ENCODE data around the gene RAB21. TPM values are rescaled to one million over a fixed set of nuclear protein-coding genes. Genes with fewer than 3 reads are reported as not detected.

The RAB21 gene
- total RNA-seq, 4 donors from 2014 or later, result 12.9 to 49.5 (median 33.1) TPM

DNA sequence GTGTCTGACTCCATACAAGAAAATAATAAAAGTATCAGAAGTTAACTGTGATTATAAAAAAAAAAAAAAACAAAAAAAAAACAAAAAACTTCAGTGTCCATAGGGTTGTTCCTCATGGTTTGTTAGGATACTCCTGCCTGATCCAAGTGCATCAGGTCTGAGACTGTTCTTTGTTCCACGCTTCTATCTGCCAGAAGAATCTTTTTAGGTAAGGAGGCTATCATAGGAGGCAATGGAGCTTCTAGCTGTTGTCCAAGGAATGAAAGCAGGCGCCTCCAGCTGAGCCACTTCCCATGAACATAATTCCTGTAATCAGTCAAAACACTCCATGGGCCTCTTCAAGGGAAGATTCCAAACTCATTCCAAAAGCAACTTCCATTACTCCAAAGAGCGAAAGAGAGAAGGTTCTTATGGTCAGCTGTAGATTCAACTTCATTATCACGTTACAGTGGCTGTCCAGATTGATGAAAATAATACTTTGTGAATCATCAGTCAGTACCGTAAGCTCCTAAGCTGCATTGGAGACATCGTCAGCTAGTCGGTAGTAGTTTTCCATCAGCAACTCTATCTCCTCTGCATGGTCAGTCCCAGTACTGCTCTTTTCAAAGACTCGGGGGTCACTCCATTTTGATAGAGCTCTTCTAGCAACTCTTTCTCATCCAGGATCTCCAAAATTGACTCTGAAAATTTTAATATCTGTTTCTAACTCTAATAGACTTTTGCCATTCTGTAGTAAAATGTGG lies 94.6 kb downstream of the RAB21 start:
- DNase-seq (ENCODE audit: low spot score) (no peak), ATAC-seq (ENCODE audit: low FRiP score) (no peak)
- TF ChIP-seq, protein P1, sequence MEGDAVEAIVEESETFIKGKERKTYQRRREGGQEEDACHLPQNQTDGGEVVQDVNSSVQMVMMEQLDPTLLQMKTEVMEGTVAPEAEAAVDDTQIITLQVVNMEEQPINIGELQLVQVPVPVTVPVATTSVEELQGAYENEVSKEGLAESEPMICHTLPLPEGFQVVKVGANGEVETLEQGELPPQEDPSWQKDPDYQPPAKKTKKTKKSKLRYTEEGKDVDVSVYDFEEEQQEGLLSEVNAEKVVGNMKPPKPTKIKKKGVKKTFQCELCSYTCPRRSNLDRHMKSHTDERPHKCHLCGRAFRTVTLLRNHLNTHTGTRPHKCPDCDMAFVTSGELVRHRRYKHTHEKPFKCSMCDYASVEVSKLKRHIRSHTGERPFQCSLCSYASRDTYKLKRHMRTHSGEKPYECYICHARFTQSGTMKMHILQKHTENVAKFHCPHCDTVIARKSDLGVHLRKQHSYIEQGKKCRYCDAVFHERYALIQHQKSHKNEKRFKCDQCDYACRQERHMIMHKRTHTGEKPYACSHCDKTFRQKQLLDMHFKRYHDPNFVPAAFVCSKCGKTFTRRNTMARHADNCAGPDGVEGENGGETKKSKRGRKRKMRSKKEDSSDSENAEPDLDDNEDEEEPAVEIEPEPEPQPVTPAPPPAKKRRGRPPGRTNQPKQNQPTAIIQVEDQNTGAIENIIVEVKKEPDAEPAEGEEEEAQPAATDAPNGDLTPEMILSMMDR (IDR thresholded peaks at IDR 0.05), result no peak

Other genes starting within 250 kb of the RAB21 start
- gene ZFC3H1, start 91.0 kb upstream of the RAB21 start, total RNA-seq, result 100 to 1,000 TPM in 1 of 4 donors, 10 to 100 TPM in 3; 54.6 to 124 (median 85.5) TPM
- gene THAP2, start 90.6 kb upstream of the RAB21 start, total RNA-seq, result 10 to 100 TPM in 1 of 4 donors, 1 to 10 TPM in 3; 1.8 to 21.3 (median 5.9) TPM
- 10 to 100 TPM; 10.3 to 20.0 (median 16.7) TPM for gene TMEM19, start 68.8 kb upstream of the RAB21 start, total RNA-seq
- 10 to 100 TPM; 48.0 to 59.9 (median 58.5) TPM for gene TBC1D15, start 84.9 kb downstream of the RAB21 start, total RNA-seq
- not detected for gene TPH2, start 184.0 kb downstream of the RAB21 start, total RNA-seq